ENCODE measurements around the gene BMP3. TPM values are rescaled to one million over a fixed set of nuclear protein-coding genes. Genes with fewer than 3 reads are reported as not detected.

BMP3 gene
- total and polyA plus RNA-seq, 4 donors: 0.47 TPM; not detected in 3

DNA sequence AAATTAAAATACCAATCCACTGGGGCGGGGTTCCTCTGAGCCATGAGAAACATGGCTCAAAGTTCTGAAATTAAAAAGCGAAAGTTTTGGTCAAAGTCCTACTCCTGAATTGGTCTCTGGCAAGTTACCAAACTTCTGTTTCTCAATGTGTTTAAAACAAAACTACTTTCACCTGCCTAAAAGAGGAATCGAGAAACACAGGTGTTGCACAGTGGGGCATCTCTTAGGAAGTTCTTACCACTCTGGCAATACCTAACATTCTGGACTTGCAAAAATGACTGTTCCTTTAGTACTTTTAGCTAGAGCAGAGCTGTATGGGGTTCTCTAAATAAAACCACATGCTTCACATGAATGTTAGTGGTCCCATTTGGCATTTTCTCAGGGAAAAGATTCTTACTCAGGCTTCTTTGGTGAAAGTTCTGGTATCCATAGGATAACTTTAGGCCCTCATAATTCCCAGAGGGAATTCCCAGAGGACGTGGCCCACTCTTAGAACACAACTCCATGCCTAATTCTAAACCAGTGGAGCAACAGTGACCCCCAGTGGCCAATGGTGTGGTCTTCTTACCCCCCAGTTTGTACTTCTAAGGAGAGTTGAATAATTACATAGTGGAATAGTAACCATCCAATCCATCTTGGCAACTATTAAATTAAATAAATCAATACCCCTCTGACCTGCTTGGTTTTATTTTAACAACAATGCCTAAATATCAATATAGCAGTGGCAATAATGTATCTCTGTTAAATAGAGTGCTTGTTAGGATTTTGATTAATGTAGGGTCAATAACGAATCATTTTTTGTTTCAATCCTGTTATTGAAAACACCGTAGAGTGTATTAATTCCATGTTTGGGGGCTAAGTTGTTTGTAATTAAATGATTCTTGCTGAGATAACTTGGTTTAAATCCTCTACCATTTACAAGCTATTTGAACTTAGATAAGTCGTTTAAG, 21.9 kb downstream of the BMP3 start (continued):
- TF ChIP-seq, protein P1, sequence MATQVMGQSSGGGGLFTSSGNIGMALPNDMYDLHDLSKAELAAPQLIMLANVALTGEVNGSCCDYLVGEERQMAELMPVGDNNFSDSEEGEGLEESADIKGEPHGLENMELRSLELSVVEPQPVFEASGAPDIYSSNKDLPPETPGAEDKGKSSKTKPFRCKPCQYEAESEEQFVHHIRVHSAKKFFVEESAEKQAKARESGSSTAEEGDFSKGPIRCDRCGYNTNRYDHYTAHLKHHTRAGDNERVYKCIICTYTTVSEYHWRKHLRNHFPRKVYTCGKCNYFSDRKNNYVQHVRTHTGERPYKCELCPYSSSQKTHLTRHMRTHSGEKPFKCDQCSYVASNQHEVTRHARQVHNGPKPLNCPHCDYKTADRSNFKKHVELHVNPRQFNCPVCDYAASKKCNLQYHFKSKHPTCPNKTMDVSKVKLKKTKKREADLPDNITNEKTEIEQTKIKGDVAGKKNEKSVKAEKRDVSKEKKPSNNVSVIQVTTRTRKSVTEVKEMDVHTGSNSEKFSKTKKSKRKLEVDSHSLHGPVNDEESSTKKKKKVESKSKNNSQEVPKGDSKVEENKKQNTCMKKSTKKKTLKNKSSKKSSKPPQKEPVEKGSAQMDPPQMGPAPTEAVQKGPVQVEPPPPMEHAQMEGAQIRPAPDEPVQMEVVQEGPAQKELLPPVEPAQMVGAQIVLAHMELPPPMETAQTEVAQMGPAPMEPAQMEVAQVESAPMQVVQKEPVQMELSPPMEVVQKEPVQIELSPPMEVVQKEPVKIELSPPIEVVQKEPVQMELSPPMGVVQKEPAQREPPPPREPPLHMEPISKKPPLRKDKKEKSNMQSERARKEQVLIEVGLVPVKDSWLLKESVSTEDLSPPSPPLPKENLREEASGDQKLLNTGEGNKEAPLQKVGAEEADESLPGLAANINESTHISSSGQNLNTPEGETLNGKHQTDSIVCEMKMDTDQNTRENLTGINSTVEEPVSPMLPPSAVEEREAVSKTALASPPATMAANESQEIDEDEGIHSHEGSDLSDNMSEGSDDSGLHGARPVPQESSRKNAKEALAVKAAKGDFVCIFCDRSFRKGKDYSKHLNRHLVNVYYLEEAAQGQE (IDR thresholded peaks at IDR 0.05): no peak
- TF ChIP-seq, protein P2, sequence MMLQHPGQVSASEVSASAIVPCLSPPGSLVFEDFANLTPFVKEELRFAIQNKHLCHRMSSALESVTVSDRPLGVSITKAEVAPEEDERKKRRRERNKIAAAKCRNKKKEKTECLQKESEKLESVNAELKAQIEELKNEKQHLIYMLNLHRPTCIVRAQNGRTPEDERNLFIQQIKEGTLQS (IDR thresholded peaks at IDR 0.05): no peak

GRCh38 chr4:81058621-81059020, 28.1 kb downstream of the BMP3 start:
- 59% methylated on average over 1 of the region's 1 CpG for WGBS
- Histone ChIP-seq H3K9ac (ENCODE audit: low read depth in 1 of 2, low read length in 2 of 2) (no peak overlapping the region), H3K36me3 (ENCODE audit: control insufficient read depth in 4 of 4, insufficient read depth in 3 of 4, low read depth in 1 of 4, low read length in 3 of 4) (no peaks in the 10 kb centered on the region), H3K27ac (ENCODE audit: low read depth in 1 of 2, low read length in 2 of 2) (no peak overlapping the region), H3K4me1 (ENCODE audit: control insufficient read depth in 4 of 4, insufficient read depth in 4 of 4, low read length in 3 of 4) (peaks cover 4 to 5% (median 4%) of the 10 kb centered on the region in 4 donors), H3K9me3 (ENCODE audit: control insufficient read depth in 4 of 4, low read length in 3 of 4) (no peaks in the 10 kb centered on the region), H3K27me3 (ENCODE audit: control insufficient read depth in 4 of 4, insufficient read depth in 4 of 4, low read length in 3 of 4) (no peaks in the 10 kb centered on the region), H3K4me3 (ENCODE audit: low read depth in 1 of 3, low read length in 3 of 3) (no peak overlapping the region)
- DNase-seq (ENCODE audit: low spot score): no peak
- TF ChIP-seq GABPA (IDR thresholded peaks at IDR 0.05 in 1 of 2, conservative IDR thresholded peaks at IDR 0.05 in 1 of 2): no peak
- TF ChIP-seq, protein P3, sequence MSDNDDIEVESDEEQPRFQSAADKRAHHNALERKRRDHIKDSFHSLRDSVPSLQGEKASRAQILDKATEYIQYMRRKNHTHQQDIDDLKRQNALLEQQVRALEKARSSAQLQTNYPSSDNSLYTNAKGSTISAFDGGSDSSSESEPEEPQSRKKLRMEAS (IDR thresholded peaks at IDR 0.05): no peak
- TF ChIP-seq NR2F2 (IDR thresholded peaks at IDR 0.05): no peak
- TF ChIP-seq FOXA2 (IDR thresholded peaks at IDR 0.05): no peak
- TF ChIP-seq SP1 (IDR thresholded peaks at IDR 0.05): no peak
- TF ChIP-seq RXRA (IDR thresholded peaks at IDR 0.05): no peak
- no peak for TF ChIP-seq FOXA1 (IDR thresholded peaks at IDR 0.05)
- TF ChIP-seq TAF1 (conservative IDR thresholded peaks at IDR 0.05): no peak
- TF ChIP-seq RAD21 (IDR thresholded peaks at IDR 0.05): no peak
- TF ChIP-seq HNF4G (IDR thresholded peaks at IDR 0.05): no peak
- TF ChIP-seq, protein P1 (IDR thresholded peaks at IDR 0.05): no peak
- no peak for TF ChIP-seq JUND (IDR thresholded peaks at IDR 0.05)
- TF ChIP-seq, protein P2 (IDR thresholded peaks at IDR 0.05): no peak
- no peak for TF ChIP-seq EGR1 (IDR thresholded peaks at IDR 0.05; ENCODE audit: low read depth in 2 of 2)
- TF ChIP-seq, protein P4, sequence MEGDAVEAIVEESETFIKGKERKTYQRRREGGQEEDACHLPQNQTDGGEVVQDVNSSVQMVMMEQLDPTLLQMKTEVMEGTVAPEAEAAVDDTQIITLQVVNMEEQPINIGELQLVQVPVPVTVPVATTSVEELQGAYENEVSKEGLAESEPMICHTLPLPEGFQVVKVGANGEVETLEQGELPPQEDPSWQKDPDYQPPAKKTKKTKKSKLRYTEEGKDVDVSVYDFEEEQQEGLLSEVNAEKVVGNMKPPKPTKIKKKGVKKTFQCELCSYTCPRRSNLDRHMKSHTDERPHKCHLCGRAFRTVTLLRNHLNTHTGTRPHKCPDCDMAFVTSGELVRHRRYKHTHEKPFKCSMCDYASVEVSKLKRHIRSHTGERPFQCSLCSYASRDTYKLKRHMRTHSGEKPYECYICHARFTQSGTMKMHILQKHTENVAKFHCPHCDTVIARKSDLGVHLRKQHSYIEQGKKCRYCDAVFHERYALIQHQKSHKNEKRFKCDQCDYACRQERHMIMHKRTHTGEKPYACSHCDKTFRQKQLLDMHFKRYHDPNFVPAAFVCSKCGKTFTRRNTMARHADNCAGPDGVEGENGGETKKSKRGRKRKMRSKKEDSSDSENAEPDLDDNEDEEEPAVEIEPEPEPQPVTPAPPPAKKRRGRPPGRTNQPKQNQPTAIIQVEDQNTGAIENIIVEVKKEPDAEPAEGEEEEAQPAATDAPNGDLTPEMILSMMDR (IDR thresholded peaks at IDR 0.05; ENCODE audit: low read depth, low read length, missing input control): no peak
